K562 (cell line): ENCODE measurements around the gene PTCH1. TPM values are rescaled to one million over a fixed set of nuclear protein-coding genes. Genes with fewer than 3 reads are reported as not detected.

Experiments used
- AFF4 ChIP-seq: sonication (generic); formaldehyde crosslinking; IDR thresholded peaks from 2 replicates; pipeline ENCODE4 v1.8.0; 2023; ENCODE audit warnings: mild to moderate bottlenecking, missing genetic modification reagents
- CHD1 ChIP-seq: fragments of 200-600 bp; sonication (generic); IDR thresholded peaks from one replicate; pipeline ENCODE4 v1.6.1; 2012; ENCODE audit warnings: mild to moderate bottlenecking, moderate library complexity, low read length, inconsistent platforms
- CXXC5 ChIP-seq: fragments of 250-450 bp; sonication (Bioruptor Pico); IDR thresholded peaks from 2 replicates; pipeline ENCODE4 v1.8.0; 2022; ENCODE audit warnings: inconsistent platforms, mild to moderate bottlenecking, moderate library complexity
- ERF ChIP-seq: fragments of 450-650 bp; formaldehyde crosslinking; IDR thresholded peaks from 2 replicates; pipeline ENCODE4 v1.4.0; 2020; ENCODE audit warnings: mild to moderate bottlenecking, mixed read lengths
- NCOA4 ChIP-seq: fragments of 450-650 bp; IDR thresholded peaks from 2 replicates; pipeline ENCODE4 v1.6.1; 2018; ENCODE audit warnings: mild to moderate bottlenecking; ENCODE audit not compliant: partially characterized antibody
- SOX6 ChIP-seq: fragments of 450-650 bp; IDR thresholded peaks from 2 replicates; pipeline ENCODE4 v1.6.1; 2014; ENCODE audit warnings: mild to moderate bottlenecking
- SPI1 ChIP-seq: IDR thresholded peaks from 2 replicates; pipeline ENCODE4 v1.6.1; 2011; ENCODE audit warnings: low read depth, low read length, control low read depth, borderline replicate concordance
- ZBTB17 ChIP-seq: fragments of 450-650 bp; formaldehyde crosslinking; IDR thresholded peaks from 2 replicates; pipeline ENCODE4 v1.4.0; 2020; ENCODE audit warnings: mild to moderate bottlenecking
- ZFX ChIP-seq: sonication (generic); formaldehyde crosslinking; IDR thresholded peaks from 2 replicates; pipeline ENCODE4 v1.8.0; 2022; ENCODE audit warnings: mild to moderate bottlenecking, missing genetic modification reagents, moderate library complexity
- ZNF507 ChIP-seq: conservative IDR thresholded peaks from 2 replicates; pipeline ENCODE4 v1.6.1; 2017; ENCODE audit warnings: missing genetic modification characterization, missing compliant biosample characterization
- polyA plus RNA-seq, 8 experiments: library from polyadenylated mRNA; depleted of rRNA in 4 of 8; stranded (reverse) in 5 of 8; unstranded in 3 of 8; fragments of >200 nt; fragmentation: Nextera tagmentation in 2 of 8; fragmentation: Illumina TruSeq in 1 of 8; extraction: Ambion mirVana in 2 of 8; extraction: Trizol in 1 of 8; gene quantifications; 2 replicates each; pipeline versions ENCODE4 v1.2.1 to v1.2.3, GENCODE V29; 2011 to 2014; ENCODE audit warnings: inconsistent platforms in 1 of 8, missing spikeins in 1 of 8
- total RNA-seq, 7 experiments: library from RNA; depleted of rRNA in 6 of 7; stranded (reverse); fragments of >200 nt in 6 of 7; fragmentation: Illumina TruSeq in 2 of 7; extraction: Trizol in 2 of 7; gene quantifications; 2 replicates each; pipeline versions ENCODE4 v1.2.1 to v1.2.3, GENCODE V29; 2011 to 2021; ENCODE audit warnings: low replicate concordance in 1 of 7
- TF ChIP-seq, protein P1 (sequence below): fragments of 450-650 bp; IDR thresholded peaks from 2 replicates; pipeline ENCODE4 v1.6.1; 2016; ENCODE audit warnings: mild to moderate bottlenecking, moderate library complexity
- TF ChIP-seq, protein P2 (sequence below): fragments of 250-450 bp; sonication (Bioruptor Pico); IDR thresholded peaks from 2 replicates; pipeline ENCODE4 v1.4.0; 2020

The PTCH1 gene
- total and polyA plus RNA-seq, 9 of the 15 experiments (the other 6 are each of a cell fraction or from before 2014, with no cell fraction given), result 0.70 to 9.9 (median 3.8) TPM

DNA sequence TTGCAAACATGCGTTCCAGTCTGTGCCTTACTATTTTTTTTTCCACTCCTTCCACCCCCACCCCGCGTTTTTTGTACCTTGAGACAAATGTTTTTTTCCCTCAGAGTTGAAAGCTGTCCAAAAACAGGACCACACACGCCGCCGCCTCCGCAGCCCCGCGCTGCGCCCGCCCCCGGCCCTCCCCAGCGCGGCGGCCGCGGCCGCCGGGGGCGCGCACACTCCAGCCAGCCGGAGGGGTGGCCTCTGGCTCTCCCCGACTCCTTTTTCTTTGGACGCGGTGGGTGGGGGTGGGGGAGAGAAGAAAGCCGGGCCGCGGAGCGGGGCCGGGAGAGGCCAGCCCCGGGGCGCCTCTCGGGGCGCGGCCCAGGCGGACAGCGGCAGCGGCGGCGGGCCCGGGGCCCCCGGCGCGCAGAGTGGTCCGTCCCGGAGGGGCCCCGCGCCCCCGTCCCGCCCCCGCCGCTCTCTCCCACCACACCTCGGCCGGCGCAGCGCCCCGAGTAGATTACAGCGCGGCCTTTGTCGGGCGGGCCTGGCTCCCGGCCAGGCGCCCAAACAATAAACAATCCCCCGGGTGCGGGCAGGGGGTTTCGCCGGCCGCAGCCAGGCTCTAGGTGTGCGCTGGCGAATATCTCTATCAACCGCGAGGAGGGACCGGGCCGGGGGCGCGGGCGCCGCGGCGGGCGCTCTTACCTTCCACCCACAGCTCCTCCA, 10.9 kb downstream of the PTCH1 start (continued):
- TF ChIP-seq ZFX, result peak; percentile 80
- TF ChIP-seq NCOA4, result no peak
- TF ChIP-seq ZBTB17 (CRISPR knock-in tag), result no peak
- no peak for TF ChIP-seq CHD1
- TF ChIP-seq, protein P1, sequence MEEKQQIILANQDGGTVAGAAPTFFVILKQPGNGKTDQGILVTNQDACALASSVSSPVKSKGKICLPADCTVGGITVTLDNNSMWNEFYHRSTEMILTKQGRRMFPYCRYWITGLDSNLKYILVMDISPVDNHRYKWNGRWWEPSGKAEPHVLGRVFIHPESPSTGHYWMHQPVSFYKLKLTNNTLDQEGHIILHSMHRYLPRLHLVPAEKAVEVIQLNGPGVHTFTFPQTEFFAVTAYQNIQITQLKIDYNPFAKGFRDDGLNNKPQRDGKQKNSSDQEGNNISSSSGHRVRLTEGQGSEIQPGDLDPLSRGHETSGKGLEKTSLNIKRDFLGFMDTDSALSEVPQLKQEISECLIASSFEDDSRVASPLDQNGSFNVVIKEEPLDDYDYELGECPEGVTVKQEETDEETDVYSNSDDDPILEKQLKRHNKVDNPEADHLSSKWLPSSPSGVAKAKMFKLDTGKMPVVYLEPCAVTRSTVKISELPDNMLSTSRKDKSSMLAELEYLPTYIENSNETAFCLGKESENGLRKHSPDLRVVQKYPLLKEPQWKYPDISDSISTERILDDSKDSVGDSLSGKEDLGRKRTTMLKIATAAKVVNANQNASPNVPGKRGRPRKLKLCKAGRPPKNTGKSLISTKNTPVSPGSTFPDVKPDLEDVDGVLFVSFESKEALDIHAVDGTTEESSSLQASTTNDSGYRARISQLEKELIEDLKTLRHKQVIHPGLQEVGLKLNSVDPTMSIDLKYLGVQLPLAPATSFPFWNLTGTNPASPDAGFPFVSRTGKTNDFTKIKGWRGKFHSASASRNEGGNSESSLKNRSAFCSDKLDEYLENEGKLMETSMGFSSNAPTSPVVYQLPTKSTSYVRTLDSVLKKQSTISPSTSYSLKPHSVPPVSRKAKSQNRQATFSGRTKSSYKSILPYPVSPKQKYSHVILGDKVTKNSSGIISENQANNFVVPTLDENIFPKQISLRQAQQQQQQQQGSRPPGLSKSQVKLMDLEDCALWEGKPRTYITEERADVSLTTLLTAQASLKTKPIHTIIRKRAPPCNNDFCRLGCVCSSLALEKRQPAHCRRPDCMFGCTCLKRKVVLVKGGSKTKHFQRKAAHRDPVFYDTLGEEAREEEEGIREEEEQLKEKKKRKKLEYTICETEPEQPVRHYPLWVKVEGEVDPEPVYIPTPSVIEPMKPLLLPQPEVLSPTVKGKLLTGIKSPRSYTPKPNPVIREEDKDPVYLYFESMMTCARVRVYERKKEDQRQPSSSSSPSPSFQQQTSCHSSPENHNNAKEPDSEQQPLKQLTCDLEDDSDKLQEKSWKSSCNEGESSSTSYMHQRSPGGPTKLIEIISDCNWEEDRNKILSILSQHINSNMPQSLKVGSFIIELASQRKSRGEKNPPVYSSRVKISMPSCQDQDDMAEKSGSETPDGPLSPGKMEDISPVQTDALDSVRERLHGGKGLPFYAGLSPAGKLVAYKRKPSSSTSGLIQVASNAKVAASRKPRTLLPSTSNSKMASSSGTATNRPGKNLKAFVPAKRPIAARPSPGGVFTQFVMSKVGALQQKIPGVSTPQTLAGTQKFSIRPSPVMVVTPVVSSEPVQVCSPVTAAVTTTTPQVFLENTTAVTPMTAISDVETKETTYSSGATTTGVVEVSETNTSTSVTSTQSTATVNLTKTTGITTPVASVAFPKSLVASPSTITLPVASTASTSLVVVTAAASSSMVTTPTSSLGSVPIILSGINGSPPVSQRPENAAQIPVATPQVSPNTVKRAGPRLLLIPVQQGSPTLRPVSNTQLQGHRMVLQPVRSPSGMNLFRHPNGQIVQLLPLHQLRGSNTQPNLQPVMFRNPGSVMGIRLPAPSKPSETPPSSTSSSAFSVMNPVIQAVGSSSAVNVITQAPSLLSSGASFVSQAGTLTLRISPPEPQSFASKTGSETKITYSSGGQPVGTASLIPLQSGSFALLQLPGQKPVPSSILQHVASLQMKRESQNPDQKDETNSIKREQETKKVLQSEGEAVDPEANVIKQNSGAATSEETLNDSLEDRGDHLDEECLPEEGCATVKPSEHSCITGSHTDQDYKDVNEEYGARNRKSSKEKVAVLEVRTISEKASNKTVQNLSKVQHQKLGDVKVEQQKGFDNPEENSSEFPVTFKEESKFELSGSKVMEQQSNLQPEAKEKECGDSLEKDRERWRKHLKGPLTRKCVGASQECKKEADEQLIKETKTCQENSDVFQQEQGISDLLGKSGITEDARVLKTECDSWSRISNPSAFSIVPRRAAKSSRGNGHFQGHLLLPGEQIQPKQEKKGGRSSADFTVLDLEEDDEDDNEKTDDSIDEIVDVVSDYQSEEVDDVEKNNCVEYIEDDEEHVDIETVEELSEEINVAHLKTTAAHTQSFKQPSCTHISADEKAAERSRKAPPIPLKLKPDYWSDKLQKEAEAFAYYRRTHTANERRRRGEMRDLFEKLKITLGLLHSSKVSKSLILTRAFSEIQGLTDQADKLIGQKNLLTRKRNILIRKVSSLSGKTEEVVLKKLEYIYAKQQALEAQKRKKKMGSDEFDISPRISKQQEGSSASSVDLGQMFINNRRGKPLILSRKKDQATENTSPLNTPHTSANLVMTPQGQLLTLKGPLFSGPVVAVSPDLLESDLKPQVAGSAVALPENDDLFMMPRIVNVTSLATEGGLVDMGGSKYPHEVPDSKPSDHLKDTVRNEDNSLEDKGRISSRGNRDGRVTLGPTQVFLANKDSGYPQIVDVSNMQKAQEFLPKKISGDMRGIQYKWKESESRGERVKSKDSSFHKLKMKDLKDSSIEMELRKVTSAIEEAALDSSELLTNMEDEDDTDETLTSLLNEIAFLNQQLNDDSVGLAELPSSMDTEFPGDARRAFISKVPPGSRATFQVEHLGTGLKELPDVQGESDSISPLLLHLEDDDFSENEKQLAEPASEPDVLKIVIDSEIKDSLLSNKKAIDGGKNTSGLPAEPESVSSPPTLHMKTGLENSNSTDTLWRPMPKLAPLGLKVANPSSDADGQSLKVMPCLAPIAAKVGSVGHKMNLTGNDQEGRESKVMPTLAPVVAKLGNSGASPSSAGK, result no peak; the same call in 1 of the 2 replicates
- TF ChIP-seq SPI1, result no peak
- peak; percentile 85 for TF ChIP-seq CXXC5
- TF ChIP-seq ERF (CRISPR knock-in tag), result no peak
- no peak for TF ChIP-seq AFF4 (CRISPR knock-in tag)
- TF ChIP-seq ZNF507, result no peak
- peak; percentile 42; the same call in 1 of the 2 replicates for TF ChIP-seq SOX6
- TF ChIP-seq, protein P2, sequence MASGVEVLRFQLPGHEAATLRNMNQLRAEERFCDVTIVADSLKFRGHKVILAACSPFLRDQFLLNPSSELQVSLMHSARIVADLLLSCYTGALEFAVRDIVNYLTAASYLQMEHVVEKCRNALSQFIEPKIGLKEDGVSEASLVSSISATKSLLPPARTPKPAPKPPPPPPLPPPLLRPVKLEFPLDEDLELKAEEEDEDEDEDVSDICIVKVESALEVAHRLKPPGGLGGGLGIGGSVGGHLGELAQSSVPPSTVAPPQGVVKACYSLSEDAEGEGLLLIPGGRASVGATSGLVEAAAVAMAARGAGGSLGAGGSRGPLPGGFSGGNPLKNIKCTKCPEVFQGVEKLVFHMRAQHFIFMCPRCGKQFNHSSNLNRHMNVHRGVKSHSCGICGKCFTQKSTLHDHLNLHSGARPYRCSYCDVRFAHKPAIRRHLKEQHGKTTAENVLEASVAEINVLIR (CRISPR knock-in tag), result no peak
